GM21528 (cell line): ENCODE results near the gene CRYGN.
A peak's percentile ranks its signal among the peaks of the same experiment; 100 is the strongest.

ENCODE experiments used
- ATAC-seq: cut with Tn5 transposase; IDR thresholded peaks from one replicate; pipeline ENCODE4 v1.9.1; 2021; ENCODE audit warnings: mild to moderate bottlenecking, moderate library complexity; ENCODE audit not compliant: unreplicated experiment, low FRiP score

Gene CRYGN

GRCh38 chr7:151440799-151441445 lies 981 bp upstream of the CRYGN start:
- ATAC-seq: no peak

GRCh38 chr7:151438864-151439601 lies 908 bp downstream of the CRYGN start:
- no peak for ATAC-seq

GRCh38 chr7:151437866-151438516 lies 1.9 kb downstream of the CRYGN start:
- ATAC-seq: no peak

- no peak for ATAC-seq
These were observed 2.8 kb downstream of the CRYGN start for GRCh38 chr7:151437159-151437553.

- ATAC-seq: no peak
These were observed 3.3 kb downstream of the CRYGN start for GRCh38 chr7:151436446-151437158.

- ATAC-seq: no peak
These were observed 4.0 kb downstream of the CRYGN start for GRCh38 chr7:151435971-151436370.

GRCh38 chr7:151435103-151435916 lies 4.6 kb downstream of the CRYGN start:
- ATAC-seq: no peak

- ATAC-seq: no peak
These were observed 5.4 kb downstream of the CRYGN start for GRCh38 chr7:151434549-151434948.

- ATAC-seq: no peak
These were observed 6.1 kb downstream of the CRYGN start for GRCh38 chr7:151433721-151434400.

GRCh38 chr7:151432658-151433521 lies 7.1 kb downstream of the CRYGN start:
- ATAC-seq: no peak

- ATAC-seq: no peak
These were observed 8.1 kb downstream of the CRYGN start for GRCh38 chr7:151431768-151432311.

- no peak for ATAC-seq
These were observed 8.6 kb downstream of the CRYGN start for GRCh38 chr7:151431281-151431767.

GRCh38 chr7:151430391-151431205 lies 9.3 kb downstream of the CRYGN start:
- ATAC-seq: no peak

- peak; percentile 64 for ATAC-seq
These were observed 10.2 kb downstream of the CRYGN start for GRCh38 chr7:151429560-151430331.

GRCh38 chr7:151429237-151429559 lies 10.7 kb downstream of the CRYGN start:
- ATAC-seq: no peak

- no peak for ATAC-seq
These were observed 11.3 kb downstream of the CRYGN start for GRCh38 chr7:151428378-151429236.
